Daoy (cell line): ENCODE results near the gene VSIG10L. TPM values are rescaled to one million over a fixed set of nuclear protein-coding genes. Genes with fewer than 3 reads are reported as not detected.
A peak's percentile ranks its signal among the peaks of the same experiment; 100 is the strongest.

ENCODE experiments used
- DNase-seq: peaks from one replicate; pipeline ENCODE4 v3.0.0-alpha.2; 2015; ENCODE audit warnings: low read depth
- total RNA-seq: library from RNA; depleted of rRNA; stranded (reverse); fragments of >200 nt; shearing (Covaris generic); gene quantifications from 2 replicates; pipeline ENCODE4 v1.2.3, GENCODE V29; 2014

Gene VSIG10L
- total RNA-seq, 1 experiment from 2014 or later, result 0.74 TPM

GRCh38 chr19:51365211-51365964 lies 23.4 kb upstream of the VSIG10L start:
- DNase-seq, result peak; percentile 50

GRCh38 chr19:51364200-51365106 lies 22.5 kb upstream of the VSIG10L start:
- DNase-seq, result peak; percentile 37

GRCh38 chr19:51361239-51361638 lies 19.3 kb upstream of the VSIG10L start:
- no peak for DNase-seq

- DNase-seq, result peak; percentile 72
These were observed 17.4 kb upstream of the VSIG10L start for GRCh38 chr19:51359294-51359693.

GRCh38 chr19:51357952-51358351 lies 16.0 kb upstream of the VSIG10L start:
- no peak for DNase-seq

GRCh38 chr19:51356159-51356801 lies 14.3 kb upstream of the VSIG10L start:
- DNase-seq, result no peak

GRCh38 chr19:51354742-51355148 lies 12.8 kb upstream of the VSIG10L start:
- DNase-seq, result no peak

GRCh38 chr19:51354103-51354741 lies 12.3 kb upstream of the VSIG10L start:
- no peak for DNase-seq

- no peak for DNase-seq
These were observed 10.9 kb upstream of the VSIG10L start for GRCh38 chr19:51352783-51353360.

GRCh38 chr19:51351266-51351990 lies 9.5 kb upstream of the VSIG10L start:
- DNase-seq, result no peak

- no peak for DNase-seq
These were observed 5.4 kb upstream of the VSIG10L start for GRCh38 chr19:51347209-51347928.

- no peak for DNase-seq
These were observed 4.8 kb upstream of the VSIG10L start for GRCh38 chr19:51346742-51347141.

GRCh38 chr19:51345076-51345620 lies 3.2 kb upstream of the VSIG10L start:
- no peak for DNase-seq

GRCh38 chr19:51342631-51343569 lies 961 bp upstream of the VSIG10L start:
- DNase-seq, result no peak

- DNase-seq, result no peak
These were observed 873 bp downstream of the VSIG10L start for GRCh38 chr19:51341066-51341465.

- peak; percentile 98 for DNase-seq
These were observed 2.0 kb downstream of the VSIG10L start for GRCh38 chr19:51339687-51340656.

GRCh38 chr19:51339313-51339686 lies 2.6 kb downstream of the VSIG10L start:
- DNase-seq, result no peak
